Heart left ventricle (tissue), 13 donors: ENCODE data around the gene PTK7.

Experiments used
- POLR2A ChIP-seq, 2 donors: fragments of 450-650 bp; IDR thresholded peaks; one replicate each; pipeline ENCODE4 v1.6.1; 2017; ENCODE audit warnings: antibody characterized with exemption in 2 of 2, mild to moderate bottlenecking in 2 of 2, moderate library complexity in 2 of 2
- TF ChIP-seq, protein P1 (sequence below), 12 donors: fragments of 200-600 bp; sonication (generic) in 4 of 12; IDR thresholded peaks; one replicate each; pipeline versions ENCODE4 v1.5.0 to v1.8.0; 2018 to 2022; ENCODE audit warnings: antibody characterized with exemption in 12 of 12, mild to moderate bottlenecking in 5 of 12
- donor health status: ischemic (EF 13 %, LVEDD 7.1; RV severe dilation, severe dysfunction).
- donor health status: DM: no; HTN: yes; CAD: no.
- donor health status: DM: no; HTN: no; CAD: no.
- donor health status: ischemic (EF 25% LVEDD 6.9; RV normal size, moderate dysfunction).
- donor health status: ischemic (EF 25% LVEDD 5.7; RV mildly dilated, moderate dysfunction).
- donor health status: ischemic (EF 35%, LVEDD 5.7; RV mildly dilated, moderate dysfunction).
- donor health status: nonischemic (EF 11% LVEDD 7.7; RV severe dilation, severe dysfunction).
- donor health status: DM: yes; HTN: yes; CAD: no.
- donor health status: PGD.
- donor health status: ischemic (EF 29% LVEDD 5.4; RV normal size, mild dysfunction).
- donor health status: nonischemic (EF 23%, LVEDD 6.1; RV moderate dilation, normal function).

DNA sequence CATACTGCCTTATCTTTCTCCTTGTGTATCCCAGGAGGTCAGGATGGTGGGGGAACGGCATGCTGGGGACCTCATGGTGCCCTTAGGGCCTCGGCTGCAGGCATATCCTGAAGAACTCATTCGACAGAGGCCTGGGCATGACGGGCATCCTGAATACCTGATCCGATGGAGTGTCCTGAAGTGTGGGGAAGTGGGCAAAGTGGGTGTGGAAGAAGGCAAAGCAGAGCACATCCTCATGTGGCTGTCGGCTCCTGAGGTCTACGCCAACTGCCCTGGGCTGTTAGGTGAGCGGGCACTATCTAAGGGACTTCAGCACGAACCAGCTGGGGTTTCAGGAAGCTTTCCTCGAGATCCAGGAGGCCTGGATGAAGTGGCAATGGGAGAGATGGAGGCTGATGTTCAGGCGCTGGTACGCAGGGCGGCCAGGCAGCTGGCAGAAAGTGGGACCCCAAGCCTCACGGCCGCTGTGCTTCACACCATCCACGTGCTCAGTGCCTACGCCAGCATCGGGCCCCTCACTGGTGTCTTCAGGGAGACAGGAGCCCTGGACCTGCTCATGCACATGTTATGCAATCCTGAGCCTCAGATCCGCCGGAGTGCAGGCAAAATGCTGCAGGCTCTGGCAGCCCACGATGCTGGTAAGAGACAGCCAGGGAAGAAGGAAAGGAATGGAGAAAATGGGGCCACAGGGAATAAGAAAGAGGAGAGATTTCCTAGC is 108.3 kb downstream of the PTK7 start:
- TF ChIP-seq, protein P1, sequence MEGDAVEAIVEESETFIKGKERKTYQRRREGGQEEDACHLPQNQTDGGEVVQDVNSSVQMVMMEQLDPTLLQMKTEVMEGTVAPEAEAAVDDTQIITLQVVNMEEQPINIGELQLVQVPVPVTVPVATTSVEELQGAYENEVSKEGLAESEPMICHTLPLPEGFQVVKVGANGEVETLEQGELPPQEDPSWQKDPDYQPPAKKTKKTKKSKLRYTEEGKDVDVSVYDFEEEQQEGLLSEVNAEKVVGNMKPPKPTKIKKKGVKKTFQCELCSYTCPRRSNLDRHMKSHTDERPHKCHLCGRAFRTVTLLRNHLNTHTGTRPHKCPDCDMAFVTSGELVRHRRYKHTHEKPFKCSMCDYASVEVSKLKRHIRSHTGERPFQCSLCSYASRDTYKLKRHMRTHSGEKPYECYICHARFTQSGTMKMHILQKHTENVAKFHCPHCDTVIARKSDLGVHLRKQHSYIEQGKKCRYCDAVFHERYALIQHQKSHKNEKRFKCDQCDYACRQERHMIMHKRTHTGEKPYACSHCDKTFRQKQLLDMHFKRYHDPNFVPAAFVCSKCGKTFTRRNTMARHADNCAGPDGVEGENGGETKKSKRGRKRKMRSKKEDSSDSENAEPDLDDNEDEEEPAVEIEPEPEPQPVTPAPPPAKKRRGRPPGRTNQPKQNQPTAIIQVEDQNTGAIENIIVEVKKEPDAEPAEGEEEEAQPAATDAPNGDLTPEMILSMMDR (IDR thresholded peaks at IDR 0.05), result no peak
- TF ChIP-seq POLR2A (IDR thresholded peaks at IDR 0.05), result no peak
